Skeletal muscle tissue (tissue), 4 donors: Measurements from ENCODE around the gene PRDM16. TPM values are rescaled to one million over a fixed set of nuclear protein-coding genes. Genes with fewer than 3 reads are reported as not detected.

ENCODE experiments used
- H3K27ac ChIP-seq: one replicate; pipeline ENCODE4 v1.7.0; 2013; ENCODE audit warnings: mild to moderate bottlenecking, low read depth, low read length, inconsistent platforms
- H3K27me3 ChIP-seq, 3 donors: one replicate each; pipeline ENCODE4 v1.7.0; 2013; ENCODE audit warnings: low read length in 3 of 3; ENCODE audit not compliant: control insufficient read depth in 3 of 3, insufficient read depth in 3 of 3
- H3K36me3 ChIP-seq, 3 donors: one replicate each; pipeline ENCODE4 v1.7.0; 2013; ENCODE audit warnings: low read length in 3 of 3; ENCODE audit not compliant: control insufficient read depth in 3 of 3, insufficient read depth in 3 of 3
- H3K4me1 ChIP-seq, 3 donors: one replicate each; pipeline ENCODE4 v1.7.0; 2013; ENCODE audit warnings: low read length in 3 of 3, mild to moderate bottlenecking in 3 of 3; ENCODE audit not compliant: control insufficient read depth in 3 of 3, insufficient read depth in 3 of 3
- H3K4me3 ChIP-seq, 3 donors: one replicate each; pipeline ENCODE4 v1.7.0; 2013; ENCODE audit warnings: low read length in 3 of 3
- H3K9ac ChIP-seq, 3 donors: one replicate each; pipeline ENCODE4 v1.7.0; 2013; ENCODE audit warnings: low read length in 3 of 3, mild to moderate bottlenecking in 3 of 3, moderate library complexity in 2 of 3, low read depth in 1 of 3
- H3K9me3 ChIP-seq, 3 donors: one replicate each; pipeline ENCODE4 v1.7.0; 2013; ENCODE audit warnings: low read length in 3 of 3; ENCODE audit not compliant: control insufficient read depth in 3 of 3
- total RNA-seq: library from RNA; depleted of rRNA; stranded (reverse); fragments of >200 nt; gene quantifications from one replicate; pipeline ENCODE4 v1.2.3, GENCODE V29; 2014
- donor health status: Osteomylitis.

The PRDM16 gene
- total RNA-seq, 1 donor from 2014 or later, result 4.7 TPM

GRCh38 chr1:3233031-3233430, 164.0 kb downstream of the PRDM16 start:
- Histone ChIP-seq H3K4me3 (no peak overlapping the region), H3K9ac (no peak overlapping the region), H3K4me1 (peaks cover 0 to 3% (median 0%) of the 10 kb centered on the region in 3 donors), H3K9me3 (no peaks in the 10 kb centered on the region), H3K27ac (no peak overlapping the region), H3K27me3 (peaks cover 45 to 50% (median 47%) of the 10 kb centered on the region in 3 donors), H3K36me3 (no peaks in the 10 kb centered on the region)

GRCh38 chr1:3233551-3233950, 164.5 kb downstream of the PRDM16 start:
- Histone ChIP-seq H3K27me3 (peaks cover 41 to 48% (median 47%) of the 10 kb centered on the region in 3 donors), H3K4me1 (peaks cover 0 to 3% (median 0%) of the 10 kb centered on the region in 3 donors), H3K9ac (no peak overlapping the region), H3K4me3 (no peak overlapping the region), H3K9me3 (no peaks in the 10 kb centered on the region), H3K36me3 (no peaks in the 10 kb centered on the region), H3K27ac (no peak overlapping the region)

- Histone ChIP-seq H3K27ac (no peak overlapping the region), H3K36me3 (no peaks in the 10 kb centered on the region), H3K9me3 (peaks cover 0 to 3% (median 3%) of the 10 kb centered on the region in 3 donors), H3K4me1 (peaks cover 0 to 3% (median 0%) of the 10 kb centered on the region in 3 donors), H3K9ac (no peak overlapping the region), H3K27me3 (peaks cover 38 to 50% (median 48%) of the 10 kb centered on the region in 3 donors), H3K4me3 (no peak overlapping the region)
Measured at GRCh38 chr1:3234281-3234680, 165.3 kb downstream of the PRDM16 start.

GRCh38 chr1:3234956-3235355, 166.0 kb downstream of the PRDM16 start:
- peaks cover 36 to 53% (median 47%) of the 10 kb centered on the region in 3 donors for H3K27me3 ChIP-seq
- peaks cover 0 to 3% (median 0%) of the 10 kb centered on the region in 3 donors for H3K4me1 ChIP-seq
- H3K9ac ChIP-seq, result no peak overlapping the region
- no peaks in the 10 kb centered on the region for H3K36me3 ChIP-seq
- no peak overlapping the region for H3K4me3 ChIP-seq
- no peak overlapping the region for H3K27ac ChIP-seq
- peaks cover 0 to 4% (median 3%) of the 10 kb centered on the region in 3 donors for H3K9me3 ChIP-seq

- Histone ChIP-seq H3K9ac (no peak overlapping the region), H3K4me1 (peaks cover 0 to 3% (median 0%) of the 10 kb centered on the region in 3 donors), H3K36me3 (no peaks in the 10 kb centered on the region), H3K27ac (no peak overlapping the region), H3K9me3 (peaks cover 0 to 4% (median 3%) of the 10 kb centered on the region in 3 donors), H3K4me3 (no peak overlapping the region), H3K27me3 (peaks cover 36 to 53% (median 46%) of the 10 kb centered on the region in 3 donors)
Measured at GRCh38 chr1:3235496-3235895, 166.5 kb downstream of the PRDM16 start.

GRCh38 chr1:3236361-3236760, 167.4 kb downstream of the PRDM16 start:
- no peak overlapping the region for H3K27ac ChIP-seq
- H3K9ac ChIP-seq, result no peak overlapping the region
- H3K9me3 ChIP-seq, result peaks cover 0 to 4% (median 3%) of the 10 kb centered on the region in 3 donors
- H3K36me3 ChIP-seq, result no peaks in the 10 kb centered on the region
- peaks cover 0 to 3% (median 0%) of the 10 kb centered on the region in 3 donors for H3K4me1 ChIP-seq
- no peak overlapping the region for H3K4me3 ChIP-seq
- peaks cover 27 to 55% (median 46%) of the 10 kb centered on the region in 3 donors for H3K27me3 ChIP-seq

- H3K36me3 ChIP-seq, result no peaks in the 10 kb centered on the region
- H3K4me1 ChIP-seq, result peaks cover 0 to 3% (median 0%) of the 10 kb centered on the region in 3 donors
- H3K27me3 ChIP-seq, result peaks cover 27 to 58% (median 46%) of the 10 kb centered on the region in 3 donors
- no peak overlapping the region for H3K27ac ChIP-seq
- H3K9ac ChIP-seq, result no peak overlapping the region
- peaks cover 0 to 4% (median 3%) of the 10 kb centered on the region in 3 donors for H3K9me3 ChIP-seq
- H3K4me3 ChIP-seq, result no peak overlapping the region
Measured at GRCh38 chr1:3236955-3237354, 168.0 kb downstream of the PRDM16 start.

GRCh38 chr1:3237570-3237969, 168.6 kb downstream of the PRDM16 start:
- Histone ChIP-seq H3K27ac (no peak overlapping the region), H3K4me3 (no peak overlapping the region), H3K9ac (no peak overlapping the region), H3K27me3 (peaks cover 29 to 59% (median 49%) of the 10 kb centered on the region in 3 donors), H3K4me1 (peaks cover 0 to 3% (median 0%) of the 10 kb centered on the region in 3 donors), H3K9me3 (peaks cover 0 to 4% (median 3%) of the 10 kb centered on the region in 3 donors), H3K36me3 (no peaks in the 10 kb centered on the region)

GRCh38 chr1:3237994-3238702, 169.1 kb downstream of the PRDM16 start:
- peaks cover 0 to 4% (median 3%) of the 10 kb centered on the region in 3 donors for H3K9me3 ChIP-seq
- no peak overlapping the region for H3K9ac ChIP-seq
- peaks cover 27 to 59% (median 49%) of the 10 kb centered on the region in 3 donors for H3K27me3 ChIP-seq
- no peak overlapping the region for H3K27ac ChIP-seq
- H3K36me3 ChIP-seq, result no peaks in the 10 kb centered on the region
- no peak overlapping the region for H3K4me3 ChIP-seq
- peaks cover 0 to 3% (median 0%) of the 10 kb centered on the region in 3 donors for H3K4me1 ChIP-seq

GRCh38 chr1:3238703-3239278, 169.8 kb downstream of the PRDM16 start:
- Histone ChIP-seq H3K9me3 (peaks cover 0 to 4% (median 3%) of the 10 kb centered on the region in 3 donors), H3K27me3 (peaks cover 23 to 60% (median 55%) of the 10 kb centered on the region in 3 donors), H3K27ac (no peak overlapping the region)

More at GRCh38 chr1:3238703-3239278, 169.8 kb downstream of the PRDM16 start:
- H3K4me1 ChIP-seq, result peaks cover 0 to 3% (median 0%) of the 10 kb centered on the region in 3 donors
- H3K9ac ChIP-seq, result no peak overlapping the region
- H3K36me3 ChIP-seq, result no peaks in the 10 kb centered on the region
- no peak overlapping the region for H3K4me3 ChIP-seq
